Measurements from ENCODE around the gene PAH.

Gene PAH

GRCh38 chr12:102814691-102815367 lies 102.2 kb downstream of the PAH start:
- DNase-seq = no peak

- peak; percentile 23 for DNase-seq
Observed at GRCh38 chr12:102812344-102812743, 104.7 kb downstream of the PAH start.

GRCh38 chr12:102811110-102811737 lies 105.8 kb downstream of the PAH start:
- peak; percentile 15 for DNase-seq

- no peak for DNase-seq
Observed at GRCh38 chr12:102808412-102808811, 108.6 kb downstream of the PAH start.

- no peak for DNase-seq
Observed at GRCh38 chr12:102806592-102806991, 110.5 kb downstream of the PAH start.

- no peak for DNase-seq
Observed at GRCh38 chr12:102806110-102806509, 110.9 kb downstream of the PAH start.

GRCh38 chr12:102800565-102800964 lies 116.5 kb downstream of the PAH start:
- no peak for DNase-seq

GRCh38 chr12:102799229-102799628 lies 117.8 kb downstream of the PAH start:
- DNase-seq = no peak

- no peak for DNase-seq
Observed at GRCh38 chr12:102797528-102797927, 119.5 kb downstream of the PAH start.

GRCh38 chr12:102793921-102794320 lies 123.1 kb downstream of the PAH start:
- no peak for DNase-seq

Measured in DMS79 treated with DMSO at 0.1 percent for 48 hours (cell line).